Measurements from ENCODE around the gene ELOVL7. TPM values are rescaled to one million over a fixed set of nuclear protein-coding genes. Genes with fewer than 3 reads are reported as not detected.

Gene ELOVL7
- total RNA-seq, 1 donor from 2014 or later = 5.5 TPM

- Mint-ChIP-seq H3K27me3 (ENCODE audit: insufficient read depth, low read depth) (no peaks in the 10 kb centered on the region), H3K36me3 (no peaks in the 10 kb centered on the region), H3K27ac (no peak overlapping the region), H3K9me3 (no peaks in the 10 kb centered on the region), H3K4me3 (no peak overlapping the region), H3K4me1 (no peaks in the 10 kb centered on the region)
- TF ChIP-seq EZH2phosphoT487 (IDR thresholded peaks at IDR 0.05) (no peak), EZH2 (IDR thresholded peaks at IDR 0.05) (no peak), CTCF (IDR thresholded peaks at IDR 0.05) (no peak)
- no peaks in the 10 kb centered on the region for H3K27me3 ChIP-seq
- H3K9ac ChIP-seq = no peak overlapping the region
- no peaks in the 10 kb centered on the region for H4K20me1 ChIP-seq (ENCODE audit: low read depth)
- no peak overlapping the region for H3K4me2 ChIP-seq
- H2AFZ ChIP-seq (replicated peaks) = no peak overlapping the region
- no peak overlapping the region for H3K4me3 ChIP-seq
- no peaks in the 10 kb centered on the region for H3K9me3 ChIP-seq (ENCODE audit: low read depth)
- no peak overlapping the region for H3K27ac ChIP-seq
- H3F3A ChIP-seq (ENCODE audit: low read depth) = no peaks in the 10 kb centered on the region
- no peaks in the 10 kb centered on the region for H3K79me2 ChIP-seq (ENCODE audit: low read depth)
- no peaks in the 10 kb centered on the region for H3K4me1 ChIP-seq
- no peaks in the 10 kb centered on the region for H3K36me3 ChIP-seq
- no peak for DNase-seq (ENCODE audit: low spot score)
Observed at GRCh38 chr5:60826653-60827052, 17.4 kb downstream of the ELOVL7 start.

- Histone ChIP-seq H3K4me1 (no peaks in the 10 kb centered on the region), H3K36me3 (no peaks in the 10 kb centered on the region), H3K4me2 (no peak overlapping the region), H3K79me2 (ENCODE audit: low read depth) (no peaks in the 10 kb centered on the region), H4K20me1 (ENCODE audit: low read depth) (no peaks in the 10 kb centered on the region), H3F3A (ENCODE audit: low read depth) (no peaks in the 10 kb centered on the region), H2AFZ (replicated peaks) (no peak overlapping the region), H3K9me3 (ENCODE audit: low read depth) (no peaks in the 10 kb centered on the region), H3K27ac (no peak overlapping the region), H3K27me3 (no peaks in the 10 kb centered on the region), H3K4me3 (no peak overlapping the region), H3K9ac (no peak overlapping the region)
- no peaks in the 10 kb centered on the region for H3K27me3 Mint-ChIP-seq (ENCODE audit: insufficient read depth, low read depth)
- DNase-seq (ENCODE audit: low spot score) = no peak
- no peaks in the 10 kb centered on the region for H3K4me1 Mint-ChIP-seq
- H3K27ac Mint-ChIP-seq = no peak overlapping the region
- H3K9me3 Mint-ChIP-seq = no peaks in the 10 kb centered on the region
- TF ChIP-seq CTCF (IDR thresholded peaks at IDR 0.05) (no peak), EZH2phosphoT487 (IDR thresholded peaks at IDR 0.05) (no peak), EZH2 (IDR thresholded peaks at IDR 0.05) (no peak)
- H3K36me3 Mint-ChIP-seq = no peaks in the 10 kb centered on the region
- no peak overlapping the region for H3K4me3 Mint-ChIP-seq
Observed at GRCh38 chr5:60823574-60823973, 20.5 kb downstream of the ELOVL7 start.

- Histone ChIP-seq H3K27ac (no peak overlapping the region), H3F3A (ENCODE audit: low read depth) (no peaks in the 10 kb centered on the region), H3K9me3 (ENCODE audit: low read depth) (no peaks in the 10 kb centered on the region), H2AFZ (replicated peaks) (no peak overlapping the region), H3K27me3 (no peaks in the 10 kb centered on the region), H3K9ac (no peak overlapping the region), H3K36me3 (no peaks in the 10 kb centered on the region), H3K4me2 (no peak overlapping the region), H4K20me1 (ENCODE audit: low read depth) (no peaks in the 10 kb centered on the region), H3K79me2 (ENCODE audit: low read depth) (no peaks in the 10 kb centered on the region), H3K4me1 (no peaks in the 10 kb centered on the region), H3K4me3 (no peak overlapping the region)
- no peaks in the 10 kb centered on the region for H3K4me1 Mint-ChIP-seq
- no peaks in the 10 kb centered on the region for H3K9me3 Mint-ChIP-seq
- no peaks in the 10 kb centered on the region for H3K27me3 Mint-ChIP-seq (ENCODE audit: insufficient read depth, low read depth)
- H3K4me3 Mint-ChIP-seq = no peak overlapping the region
- H3K36me3 Mint-ChIP-seq = no peaks in the 10 kb centered on the region
- TF ChIP-seq EZH2phosphoT487 (IDR thresholded peaks at IDR 0.05) (no peak), CTCF (IDR thresholded peaks at IDR 0.05) (no peak), EZH2 (IDR thresholded peaks at IDR 0.05) (no peak)
- DNase-seq (ENCODE audit: low spot score) = no peak
- H3K27ac Mint-ChIP-seq = no peak overlapping the region
Observed at GRCh38 chr5:60822285-60822556, 21.8 kb downstream of the ELOVL7 start.

Data from neural progenitor cell (in vitro differentiated cells).